ENCODE results near the gene GNAO1.

Gene GNAO1

DNA sequence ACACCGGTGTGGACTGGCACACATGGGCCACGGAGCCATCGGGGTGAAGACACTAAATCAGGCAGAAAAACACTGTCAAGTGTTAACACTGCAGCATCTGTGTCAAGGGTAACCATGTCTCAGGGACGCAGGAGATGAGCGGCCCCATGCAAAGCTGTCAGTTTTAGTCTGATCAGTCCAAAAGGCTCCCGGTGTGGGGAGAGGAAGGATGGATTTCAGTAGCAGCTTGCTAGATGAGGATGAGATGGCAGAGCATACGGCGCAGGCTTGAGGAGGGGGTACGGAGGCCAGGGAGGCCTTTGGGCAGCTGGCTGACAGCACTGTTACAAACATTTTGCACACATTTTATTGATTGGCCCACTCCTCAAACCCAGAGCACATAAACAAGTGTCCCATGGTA lies 98.1 kb downstream of the GNAO1 start:
- Histone ChIP-seq H3K4me1 (ENCODE audit: control insufficient read depth in 1 of 2, insufficient read depth in 1 of 2, low read depth in 1 of 2, low read length in 1 of 2) (no peaks in the 10 kb centered on the region), H3K36me3 (no peaks in the 10 kb centered on the region), H3K27me3 (no peaks in the 10 kb centered on the region), H3K4me3 (ENCODE audit: low read depth in 1 of 2, low read length in 1 of 2) (no peak overlapping the region), H3K9me3 (no peaks in the 10 kb centered on the region), H3K27ac (no peak overlapping the region)
- TF ChIP-seq, protein P1, sequence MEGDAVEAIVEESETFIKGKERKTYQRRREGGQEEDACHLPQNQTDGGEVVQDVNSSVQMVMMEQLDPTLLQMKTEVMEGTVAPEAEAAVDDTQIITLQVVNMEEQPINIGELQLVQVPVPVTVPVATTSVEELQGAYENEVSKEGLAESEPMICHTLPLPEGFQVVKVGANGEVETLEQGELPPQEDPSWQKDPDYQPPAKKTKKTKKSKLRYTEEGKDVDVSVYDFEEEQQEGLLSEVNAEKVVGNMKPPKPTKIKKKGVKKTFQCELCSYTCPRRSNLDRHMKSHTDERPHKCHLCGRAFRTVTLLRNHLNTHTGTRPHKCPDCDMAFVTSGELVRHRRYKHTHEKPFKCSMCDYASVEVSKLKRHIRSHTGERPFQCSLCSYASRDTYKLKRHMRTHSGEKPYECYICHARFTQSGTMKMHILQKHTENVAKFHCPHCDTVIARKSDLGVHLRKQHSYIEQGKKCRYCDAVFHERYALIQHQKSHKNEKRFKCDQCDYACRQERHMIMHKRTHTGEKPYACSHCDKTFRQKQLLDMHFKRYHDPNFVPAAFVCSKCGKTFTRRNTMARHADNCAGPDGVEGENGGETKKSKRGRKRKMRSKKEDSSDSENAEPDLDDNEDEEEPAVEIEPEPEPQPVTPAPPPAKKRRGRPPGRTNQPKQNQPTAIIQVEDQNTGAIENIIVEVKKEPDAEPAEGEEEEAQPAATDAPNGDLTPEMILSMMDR (IDR thresholded peaks at IDR 0.05): no peak

DNA sequence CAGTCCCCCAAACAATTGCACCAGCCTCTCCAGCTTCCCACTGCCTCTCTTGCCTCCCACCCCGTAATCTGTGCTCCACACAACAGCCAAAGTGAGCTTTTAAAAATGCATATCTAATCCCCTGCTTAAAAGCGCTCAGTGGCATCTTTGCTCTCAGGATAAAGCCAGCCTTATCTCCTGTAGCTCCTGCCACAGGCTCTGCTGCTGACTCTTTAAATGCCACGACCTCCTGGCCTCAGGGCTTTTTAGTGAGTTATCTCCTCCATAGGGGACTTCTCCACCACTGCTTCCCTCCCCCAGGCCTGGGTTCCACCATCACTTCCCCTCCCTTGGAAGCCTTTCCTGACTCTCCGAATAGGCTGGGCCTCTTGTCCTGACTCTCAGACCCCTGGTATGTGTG lies 98.6 kb downstream of the GNAO1 start:
- Histone ChIP-seq H3K27ac (no peak overlapping the region), H3K36me3 (no peaks in the 10 kb centered on the region), H3K4me3 (ENCODE audit: low read depth in 1 of 2, low read length in 1 of 2) (no peak overlapping the region), H3K9me3 (no peaks in the 10 kb centered on the region), H3K4me1 (ENCODE audit: control insufficient read depth in 1 of 2, insufficient read depth in 1 of 2, low read depth in 1 of 2, low read length in 1 of 2) (no peaks in the 10 kb centered on the region), H3K27me3 (no peaks in the 10 kb centered on the region)
- TF ChIP-seq, protein P1 (IDR thresholded peaks at IDR 0.05): no peak

DNA sequence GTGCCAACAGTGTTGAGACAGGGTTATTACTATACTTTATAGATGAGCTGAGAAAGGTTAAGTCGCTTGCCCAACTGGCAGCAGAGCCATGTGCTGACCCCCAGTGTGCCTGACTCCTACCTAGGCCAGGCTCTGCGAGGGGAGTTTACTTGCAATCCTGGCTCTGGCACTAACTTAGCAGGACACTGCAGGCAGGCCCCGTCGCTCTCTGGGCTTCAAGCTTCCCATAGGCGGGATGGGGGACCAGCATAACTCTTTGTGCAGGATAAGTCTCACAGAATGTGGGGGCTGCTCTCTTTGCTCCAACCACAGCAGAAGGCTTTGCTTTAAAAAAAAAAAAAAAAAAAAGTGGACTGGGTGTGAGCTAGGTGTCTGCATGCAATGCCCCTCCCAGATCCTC lies 102.7 kb downstream of the GNAO1 start:
- Histone ChIP-seq H3K9me3 (no peaks in the 10 kb centered on the region), H3K27ac (no peak overlapping the region)

DNA sequence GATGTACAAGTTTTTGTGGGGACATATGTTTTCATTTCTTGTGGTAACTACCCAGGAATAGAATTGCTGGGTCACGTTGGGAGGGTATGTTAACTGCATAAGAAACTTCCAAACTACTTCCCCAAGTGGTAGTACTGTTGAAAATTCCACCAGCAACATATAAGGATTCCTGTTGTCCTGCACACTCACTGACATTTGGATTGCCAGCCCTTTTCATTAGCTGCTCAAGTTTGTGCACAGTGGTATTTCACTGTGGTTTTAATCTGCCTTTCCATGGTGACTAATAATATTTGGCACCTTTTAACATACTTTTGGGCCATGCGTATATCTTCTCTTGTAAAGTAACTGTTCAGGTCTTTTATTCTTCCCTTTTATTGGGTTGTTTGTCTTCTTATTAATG lies 103.3 kb downstream of the GNAO1 start:
- no peaks in the 10 kb centered on the region for H3K4me1 ChIP-seq (ENCODE audit: control insufficient read depth in 1 of 2, insufficient read depth in 1 of 2, low read depth in 1 of 2, low read length in 1 of 2)
- TF ChIP-seq, protein P1 (IDR thresholded peaks at IDR 0.05): no peak
- no peaks in the 10 kb centered on the region for H3K36me3 ChIP-seq
- no peak overlapping the region for H3K27ac ChIP-seq
- no peaks in the 10 kb centered on the region for H3K9me3 ChIP-seq
- peaks cover 7% of the 10 kb centered on the region for H3K27me3 ChIP-seq
- no peak overlapping the region for H3K4me3 ChIP-seq (ENCODE audit: low read depth in 1 of 2, low read length in 1 of 2)

More for the DNA sequence above, 102.7 kb downstream of the GNAO1 start:
- TF ChIP-seq, protein P1 (IDR thresholded peaks at IDR 0.05): no peak
- no peak overlapping the region for H3K4me3 ChIP-seq (ENCODE audit: low read depth in 1 of 2, low read length in 1 of 2)
- no peaks in the 10 kb centered on the region for H3K4me1 ChIP-seq (ENCODE audit: control insufficient read depth in 1 of 2, insufficient read depth in 1 of 2, low read depth in 1 of 2, low read length in 1 of 2)
- peaks cover 7% of the 10 kb centered on the region for H3K27me3 ChIP-seq
- H3K36me3 ChIP-seq: no peaks in the 10 kb centered on the region

DNA sequence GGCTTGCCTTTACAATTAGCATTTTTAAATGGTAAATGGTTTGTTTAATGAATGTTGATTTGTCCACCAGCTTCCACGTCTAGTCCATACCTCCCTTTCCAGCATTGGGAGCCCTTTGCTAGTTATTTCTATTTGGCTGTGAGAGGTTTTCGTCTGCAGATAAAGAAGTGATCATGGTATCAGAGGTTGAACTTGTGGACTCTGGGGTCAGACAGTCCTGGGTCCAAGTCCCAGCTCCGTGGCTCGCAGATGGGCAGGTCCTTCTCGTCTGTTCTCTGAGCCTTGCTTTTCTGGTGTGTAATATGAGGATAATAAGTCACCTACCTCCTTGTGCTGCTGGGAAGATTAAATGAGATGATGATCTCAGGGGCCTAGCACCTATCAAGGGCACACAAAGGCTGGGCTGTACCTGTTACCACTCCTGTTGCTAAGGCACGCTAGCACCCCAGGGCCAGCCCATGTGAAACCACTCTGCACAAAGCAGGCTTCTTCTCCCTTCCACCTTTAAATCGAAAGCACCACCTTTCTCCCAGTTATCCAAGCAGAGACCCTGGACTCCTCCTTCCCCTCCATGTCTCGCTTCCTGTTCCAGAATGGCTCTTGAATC lies 103.9 kb downstream of the GNAO1 start:
- Histone ChIP-seq H3K27me3 (peaks cover 7% of the 10 kb centered on the region), H3K9me3 (no peaks in the 10 kb centered on the region), H3K4me3 (ENCODE audit: low read depth in 1 of 2, low read length in 1 of 2) (no peak overlapping the region), H3K27ac (no peak overlapping the region), H3K36me3 (no peaks in the 10 kb centered on the region), H3K4me1 (ENCODE audit: control insufficient read depth in 1 of 2, insufficient read depth in 1 of 2, low read depth in 1 of 2, low read length in 1 of 2) (no peaks in the 10 kb centered on the region)
- TF ChIP-seq, protein P1 (IDR thresholded peaks at IDR 0.05): no peak

Data from neutrophil (primary cell).